Measurements from ENCODE around the gene PCSK6. TPM values are rescaled to one million over a fixed set of nuclear protein-coding genes. Genes with fewer than 3 reads are reported as not detected.

Gene PCSK6
- total RNA-seq, 2 donors from 2014 or later, result 29.9 to 39.5 TPM

DNA sequence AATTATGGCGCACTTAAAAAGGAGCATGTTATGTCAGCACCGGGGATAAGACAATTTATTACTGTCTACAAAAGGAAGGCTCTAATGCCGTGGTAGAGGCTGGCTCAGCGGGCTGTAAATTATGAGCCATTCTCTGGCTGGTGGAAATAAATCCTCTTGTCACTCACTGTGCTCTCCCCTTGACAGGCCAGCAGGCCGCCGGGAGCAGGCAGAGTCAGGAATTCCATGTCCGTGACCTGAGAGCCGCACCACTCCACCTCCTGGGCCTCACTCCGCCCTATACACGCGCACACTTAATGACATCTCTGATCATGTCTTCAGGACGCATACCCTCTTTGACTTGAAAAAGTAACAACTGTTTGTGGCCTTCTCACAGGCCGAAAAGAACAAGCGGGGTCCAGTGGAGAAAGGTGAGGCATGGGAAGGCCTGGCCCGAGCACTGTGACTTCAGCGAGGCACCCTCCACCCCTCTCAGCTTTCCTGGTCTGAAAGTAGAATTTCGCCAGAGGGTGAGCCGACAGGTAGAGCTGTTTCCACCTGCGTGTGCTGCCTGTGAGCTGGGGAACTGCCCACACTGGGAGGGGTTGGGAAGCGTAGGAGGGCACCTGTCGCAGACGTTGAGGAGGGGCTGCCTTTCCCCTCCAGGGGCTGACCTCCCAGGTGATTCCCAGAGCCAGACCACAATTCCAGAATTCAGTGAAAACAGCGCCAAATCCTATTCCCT lies 13.2 kb upstream of the PCSK6 start:
- Histone ChIP-seq H3K9me3 (no peaks in the 10 kb centered on the region), H3K4me3 (no peak overlapping the region), H3K9ac (ENCODE audit: low read depth in 2 of 2, low read length in 2 of 2) (no peak overlapping the region), H3K27me3 (no peaks in the 10 kb centered on the region), H3K36me3 (no peaks in the 10 kb centered on the region), H3K27ac (no peak overlapping the region), H3K4me1 (no peaks in the 10 kb centered on the region)
- no peak for DNase-seq
- intact Hi-C loops (cut with DNase I), result no loop called here
- TF ChIP-seq, protein P1, sequence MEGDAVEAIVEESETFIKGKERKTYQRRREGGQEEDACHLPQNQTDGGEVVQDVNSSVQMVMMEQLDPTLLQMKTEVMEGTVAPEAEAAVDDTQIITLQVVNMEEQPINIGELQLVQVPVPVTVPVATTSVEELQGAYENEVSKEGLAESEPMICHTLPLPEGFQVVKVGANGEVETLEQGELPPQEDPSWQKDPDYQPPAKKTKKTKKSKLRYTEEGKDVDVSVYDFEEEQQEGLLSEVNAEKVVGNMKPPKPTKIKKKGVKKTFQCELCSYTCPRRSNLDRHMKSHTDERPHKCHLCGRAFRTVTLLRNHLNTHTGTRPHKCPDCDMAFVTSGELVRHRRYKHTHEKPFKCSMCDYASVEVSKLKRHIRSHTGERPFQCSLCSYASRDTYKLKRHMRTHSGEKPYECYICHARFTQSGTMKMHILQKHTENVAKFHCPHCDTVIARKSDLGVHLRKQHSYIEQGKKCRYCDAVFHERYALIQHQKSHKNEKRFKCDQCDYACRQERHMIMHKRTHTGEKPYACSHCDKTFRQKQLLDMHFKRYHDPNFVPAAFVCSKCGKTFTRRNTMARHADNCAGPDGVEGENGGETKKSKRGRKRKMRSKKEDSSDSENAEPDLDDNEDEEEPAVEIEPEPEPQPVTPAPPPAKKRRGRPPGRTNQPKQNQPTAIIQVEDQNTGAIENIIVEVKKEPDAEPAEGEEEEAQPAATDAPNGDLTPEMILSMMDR (IDR thresholded peaks at IDR 0.05), result no peak

DNA sequence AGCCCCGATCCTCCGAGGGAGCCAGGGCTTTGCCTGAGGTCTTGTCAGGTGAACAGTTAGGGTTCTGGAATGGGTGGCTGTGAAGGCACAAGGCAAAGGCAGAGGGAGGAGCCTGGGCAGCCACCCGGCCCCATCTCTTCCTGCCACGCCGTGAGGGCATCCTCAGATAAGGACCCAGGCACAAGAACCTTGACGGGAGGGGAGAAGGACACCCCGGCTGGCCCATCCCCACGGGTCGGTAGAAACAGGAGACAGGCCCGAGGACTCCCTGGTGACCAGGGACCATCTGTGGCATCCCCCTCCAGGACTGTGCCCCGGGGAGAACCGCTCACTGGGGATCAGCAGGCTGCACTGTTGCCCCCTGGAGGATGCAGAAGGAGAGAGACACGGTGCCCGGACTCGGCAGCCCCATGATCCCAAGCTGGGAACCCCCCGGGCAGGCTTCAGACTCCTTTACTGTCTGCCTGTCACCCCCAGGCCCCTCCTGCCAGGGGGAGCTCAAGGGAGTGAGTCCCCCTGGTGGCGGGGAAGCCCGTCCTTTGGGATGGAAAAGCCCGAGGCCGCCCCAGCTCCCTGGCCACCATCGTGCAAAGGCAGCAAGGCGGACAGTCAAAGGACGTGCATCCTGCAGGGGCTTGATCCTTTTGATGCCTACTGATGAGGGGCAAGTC lies 12.3 kb upstream of the PCSK6 start:
- Histone ChIP-seq H3K4me3 (no peak overlapping the region), H3K27ac (no peak overlapping the region), H3K36me3 (no peaks in the 10 kb centered on the region), H3K9ac (ENCODE audit: low read depth in 2 of 2, low read length in 2 of 2) (no peak overlapping the region), H3K27me3 (no peaks in the 10 kb centered on the region), H3K4me1 (no peaks in the 10 kb centered on the region), H3K9me3 (no peaks in the 10 kb centered on the region)
- intact Hi-C loops (cut with DNase I), result no loop called here
- DNase-seq, result no peak
- TF ChIP-seq, protein P1 (IDR thresholded peaks at IDR 0.05), result no peak

DNA sequence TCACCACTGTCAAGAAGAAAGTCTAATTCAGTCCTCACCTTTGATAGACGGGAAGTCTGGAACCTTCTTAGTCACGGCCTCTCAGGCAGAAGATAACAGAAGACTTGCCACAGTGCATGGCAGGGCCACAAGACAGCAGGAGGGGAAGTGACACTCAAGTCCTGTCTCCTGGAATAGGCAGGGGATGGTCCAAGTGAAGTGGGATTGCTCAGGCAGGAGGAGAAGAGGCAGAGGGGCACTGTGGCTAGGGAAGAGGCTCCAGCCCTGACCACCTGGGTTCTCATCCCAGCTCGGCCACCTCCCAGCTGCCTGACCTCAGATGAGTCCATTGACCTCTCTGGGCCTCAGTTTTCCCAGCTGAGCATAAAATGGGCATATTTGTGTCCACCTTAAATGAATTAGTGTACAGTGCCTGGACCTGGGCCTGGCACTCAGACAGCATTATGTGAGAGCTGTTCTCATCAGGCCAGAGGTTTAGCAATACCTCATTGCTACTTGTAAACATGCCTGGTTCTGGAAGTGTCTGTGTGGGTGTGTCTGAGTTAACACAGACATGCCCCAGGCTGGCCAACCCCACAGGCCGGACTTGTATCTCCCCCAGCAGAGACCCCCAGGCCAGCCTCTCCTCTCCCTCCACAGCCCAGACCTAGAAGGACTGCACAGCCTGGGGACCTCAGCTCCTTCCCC lies 11.5 kb upstream of the PCSK6 start:
- TF ChIP-seq, protein P1 (IDR thresholded peaks at IDR 0.05), result no peak
- Histone ChIP-seq H3K36me3 (no peaks in the 10 kb centered on the region), H3K27me3 (no peaks in the 10 kb centered on the region), H3K9ac (ENCODE audit: low read depth in 2 of 2, low read length in 2 of 2) (no peak overlapping the region), H3K4me1 (no peaks in the 10 kb centered on the region), H3K9me3 (no peaks in the 10 kb centered on the region), H3K4me3 (no peak overlapping the region), H3K27ac (no peak overlapping the region)
- intact Hi-C loops (cut with DNase I), result no loop called here
- no peak for DNase-seq

DNA sequence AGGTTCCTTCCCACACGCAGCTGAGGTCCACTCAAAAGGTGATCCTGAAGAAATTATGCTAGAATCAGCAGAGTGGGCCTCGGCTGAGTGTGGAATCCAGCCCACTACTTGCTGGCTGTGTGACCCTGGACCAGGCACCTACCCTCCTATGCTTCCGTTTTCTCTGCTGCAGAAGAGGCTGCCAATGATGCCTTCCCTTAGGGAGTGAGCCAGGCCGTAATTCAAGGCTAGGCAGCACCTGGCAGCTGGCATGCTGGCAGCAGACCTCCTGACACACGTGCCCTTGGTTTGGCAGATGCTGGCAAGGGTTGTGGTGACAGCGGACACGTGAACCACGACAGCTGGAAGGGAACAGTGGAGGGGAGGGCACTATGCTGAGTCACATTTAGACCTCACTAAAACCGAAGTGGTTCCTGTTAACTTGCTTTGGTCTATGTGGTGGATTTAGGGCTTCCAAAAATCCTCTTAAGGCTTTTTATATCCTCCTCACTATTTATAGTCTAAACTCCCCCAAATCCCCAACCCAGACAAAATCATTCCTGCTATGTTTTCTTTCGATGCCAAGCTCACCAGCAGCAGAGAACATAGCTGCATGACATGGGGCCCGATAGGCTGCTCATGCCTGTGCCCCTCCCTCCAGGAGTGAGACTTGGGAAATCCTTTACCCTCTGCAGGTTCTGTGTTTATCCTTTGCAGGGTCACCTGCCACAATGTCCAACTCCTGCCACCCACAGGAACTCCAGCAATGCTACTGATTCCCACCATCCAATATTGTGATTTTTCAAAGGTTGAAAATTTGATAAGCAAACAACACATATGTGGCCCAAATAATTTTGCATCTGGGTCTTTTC lies 10.6 kb upstream of the PCSK6 start:
- Histone ChIP-seq H3K36me3 (no peaks in the 10 kb centered on the region), H3K27ac (no peak overlapping the region), H3K9ac (ENCODE audit: low read depth in 2 of 2, low read length in 2 of 2) (no peak overlapping the region), H3K4me3 (no peak overlapping the region), H3K27me3 (peaks cover 4% of the 10 kb centered on the region), H3K4me1 (no peaks in the 10 kb centered on the region), H3K9me3 (no peaks in the 10 kb centered on the region)
- TF ChIP-seq, protein P1 (IDR thresholded peaks at IDR 0.05), result no peak
- intact Hi-C loops (cut with DNase I), result no loop called here
- DNase-seq, result no peak
